Natural killer cell treated with Interleukin-12 subunit alpha and Interleukin-12 subunit beta and Interleukin-15 and Interleukin-18, amount 100 ng/mL, for 72 hours (primary cell): ENCODE results near the gene LRP2BP. TPM values are rescaled to one million over a fixed set of nuclear protein-coding genes. Genes with fewer than 3 reads are reported as not detected.

ENCODE experiments used
- ATAC-seq, 2 donors: fragments of 150-1000 bp; cut with Tn5 transposase in 1 of 2; sonication (Bioruptor Pico), chemical (Tn5 transposase) in 1 of 2; 2 replicates each; pipeline ENCODE4 v1.10.0; 2021
- DNase-seq: peaks from one replicate; pipeline ENCODE4 v3.0.0; 2022; ENCODE audit warnings: low spot score
- H3K27ac Mint-ChIP-seq, 2 donors: 1 replicate in 1 of 2; 2 replicates in 1 of 2; pipeline ENCODE4 v1.8.0; 2022; ENCODE audit warnings: mixed read lengths in 2 of 2, mild to moderate bottlenecking in 1 of 2, moderate library complexity in 1 of 2
- H3K27me3 Mint-ChIP-seq, 2 donors: 1 replicate in 1 of 2; 2 replicates in 1 of 2; pipeline ENCODE4 v1.8.0; 2022; ENCODE audit warnings: mixed read lengths in 2 of 2
- H3K36me3 Mint-ChIP-seq: one replicate; pipeline ENCODE4 v1.8.0; 2022; ENCODE audit warnings: mixed read lengths
- H3K4me1 Mint-ChIP-seq, 2 donors: 1 replicate in 1 of 2; 2 replicates in 1 of 2; pipeline ENCODE4 v1.8.0; 2022; ENCODE audit warnings: low read depth in 2 of 2, mixed read lengths in 2 of 2, mild to moderate bottlenecking in 1 of 2
- H3K4me3 Mint-ChIP-seq: one replicate; pipeline ENCODE4 v1.8.0; 2022; ENCODE audit warnings: mixed read lengths
- H3K9me3 Mint-ChIP-seq: 2 replicates; pipeline ENCODE4 v1.8.0; 2022; ENCODE audit warnings: mixed read lengths
- total RNA-seq, 2 donors: library from RNA; stranded (reverse); gene quantifications; one replicate each; pipeline ENCODE4 v1.2.3, GENCODE V29; 2022

LRP2BP gene
- total RNA-seq, 2 donors from 2014 or later, result 0.45 to 1.2 TPM

DNA sequence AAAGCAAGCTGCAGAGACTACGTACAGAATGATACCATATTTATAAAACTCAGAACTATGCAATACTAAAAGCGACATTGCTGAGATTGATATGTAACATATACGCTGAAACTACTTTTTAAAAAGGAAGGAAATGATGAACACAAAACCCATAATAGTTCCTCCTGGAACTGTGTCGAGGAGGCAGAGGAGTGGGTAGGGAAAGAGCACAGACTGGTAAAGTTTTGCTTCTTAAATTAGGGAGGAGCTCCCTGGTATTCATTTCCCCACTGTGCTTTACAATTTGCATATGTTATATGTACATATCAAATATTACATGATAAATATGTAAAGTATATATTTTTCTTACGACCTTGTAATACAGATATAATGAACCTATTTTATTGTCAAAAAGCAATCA is 16.1 kb upstream of the LRP2BP start:
- H3K4me1 Mint-ChIP-seq, result no peaks in the 10 kb centered on the region
- ATAC-seq (no peak), DNase-seq (no peak)
- H3K36me3 Mint-ChIP-seq, result peaks cover 6% of the 10 kb centered on the region
- H3K9me3 Mint-ChIP-seq, result no peaks in the 10 kb centered on the region
- H3K4me3 Mint-ChIP-seq, result no peak overlapping the region
- no peaks in the 10 kb centered on the region for H3K27me3 Mint-ChIP-seq
- H3K27ac Mint-ChIP-seq, result no peak overlapping the region

DNA sequence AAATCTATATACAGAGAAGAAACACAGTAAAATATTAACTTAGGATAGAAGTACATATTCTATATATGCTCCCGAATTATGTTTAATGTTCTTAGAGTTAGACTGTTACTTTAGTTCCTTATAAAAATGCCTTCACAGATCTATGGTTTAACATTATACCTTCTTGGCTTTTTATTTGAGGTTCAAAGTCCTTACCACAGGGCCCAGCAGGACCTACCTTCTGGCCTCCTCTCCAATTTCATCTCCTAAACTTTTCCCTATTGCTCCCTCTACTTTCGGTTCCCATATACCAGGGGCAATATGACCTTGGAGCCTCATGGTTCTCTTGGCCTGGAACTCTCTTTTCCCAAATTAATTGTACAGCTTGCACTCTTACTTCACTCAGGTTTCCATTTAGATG is 12.7 kb upstream of the LRP2BP start:
- Mint-ChIP-seq H3K27ac (no peak overlapping the region), H3K36me3 (peaks cover 10% of the 10 kb centered on the region), H3K9me3 (no peaks in the 10 kb centered on the region), H3K27me3 (no peaks in the 10 kb centered on the region), H3K4me1 (no peaks in the 10 kb centered on the region), H3K4me3 (no peak overlapping the region)
- no peak for DNase-seq
- no peak for ATAC-seq

DNA sequence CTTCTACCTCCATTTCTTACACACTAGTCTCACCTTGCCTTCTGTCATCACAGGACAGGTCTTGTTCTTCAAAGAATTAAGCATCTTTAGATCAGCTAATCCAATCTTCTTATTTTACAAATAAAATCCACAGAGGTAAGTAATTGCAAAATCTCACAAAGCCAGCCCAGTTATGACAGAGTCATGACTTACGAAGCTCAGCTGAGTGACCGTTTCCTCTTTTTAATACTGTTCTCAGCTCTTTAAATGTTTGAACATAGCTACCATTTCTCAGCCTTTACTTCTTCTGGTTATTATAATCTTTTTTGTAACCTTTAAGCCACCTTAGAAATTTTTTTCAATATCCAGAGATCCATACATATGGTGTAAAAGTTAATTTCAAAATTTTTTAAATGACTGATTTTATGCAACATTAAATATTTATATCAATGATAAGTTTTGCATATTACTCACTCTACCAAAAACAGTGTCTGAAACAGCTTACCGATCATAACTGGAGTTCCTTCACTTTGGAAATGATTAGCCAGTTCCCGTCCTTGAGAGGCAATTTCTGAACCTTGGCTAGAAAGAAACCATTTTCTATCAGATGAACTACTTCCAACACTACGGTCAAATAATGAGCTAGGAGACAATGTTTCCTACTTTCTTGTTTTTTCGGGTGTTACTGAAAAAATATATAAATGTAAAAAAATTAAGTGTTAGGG is 9.7 kb upstream of the LRP2BP start:
- Mint-ChIP-seq H3K4me3 (no peak overlapping the region), H3K36me3 (peaks cover 17% of the 10 kb centered on the region), H3K27me3 (no peaks in the 10 kb centered on the region), H3K4me1 (no peaks in the 10 kb centered on the region), H3K27ac (peak overlapping the region in 1 of 2 donors; percentile 60), H3K9me3 (no peaks in the 10 kb centered on the region)
- DNase-seq (no peak), ATAC-seq (peak in 1 of 2 donors; percentile 49)

DNA sequence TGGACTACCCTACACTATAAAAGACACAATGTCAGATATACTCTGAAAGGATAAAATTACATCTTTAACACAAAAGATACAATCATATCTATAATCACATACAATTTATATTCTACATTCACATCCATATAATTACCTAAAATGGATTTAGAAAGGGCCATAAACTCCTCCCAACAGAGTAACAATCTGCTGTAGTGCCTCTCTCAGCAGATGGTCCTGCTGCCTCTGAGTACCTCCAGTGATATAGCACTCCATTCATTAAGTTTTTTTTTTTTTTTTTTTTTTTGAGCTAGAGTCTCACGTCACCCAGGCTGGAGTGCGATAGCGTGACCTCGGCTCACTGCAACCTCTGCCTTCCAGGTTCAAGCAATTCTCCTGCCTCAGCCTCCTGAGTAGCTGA is 8.3 kb upstream of the LRP2BP start:
- peaks cover 16% of the 10 kb centered on the region for H3K36me3 Mint-ChIP-seq
- ATAC-seq (no peak), DNase-seq (no peak)
- no peak overlapping the region for H3K27ac Mint-ChIP-seq
- no peak overlapping the region for H3K4me3 Mint-ChIP-seq
- peaks cover 0 to 5% of the 10 kb centered on the region in 2 donors for H3K4me1 Mint-ChIP-seq
- H3K27me3 Mint-ChIP-seq, result no peaks in the 10 kb centered on the region
- H3K9me3 Mint-ChIP-seq, result no peaks in the 10 kb centered on the region

DNA sequence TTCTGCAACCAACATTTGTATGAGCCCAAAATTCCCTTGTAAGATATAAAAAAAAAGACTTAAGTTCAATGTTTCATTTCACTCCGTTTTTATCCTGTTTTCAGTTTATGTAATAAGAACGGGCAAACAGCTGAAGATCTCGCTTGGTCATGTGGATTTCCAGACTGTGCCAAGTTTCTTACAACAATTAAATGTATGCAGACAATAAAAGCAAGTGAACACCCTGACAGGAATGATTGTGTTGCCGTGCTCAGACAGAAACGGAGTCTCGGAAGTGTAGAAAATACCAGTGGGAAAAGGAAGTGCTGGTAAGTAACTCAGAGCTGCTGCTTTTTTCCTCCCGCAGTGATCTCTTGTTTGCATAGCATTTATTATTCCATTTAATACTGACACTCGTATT is 3.7 kb upstream of the LRP2BP start:
- H3K4me3 Mint-ChIP-seq, result no peak overlapping the region
- H3K9me3 Mint-ChIP-seq, result no peaks in the 10 kb centered on the region
- H3K27me3 Mint-ChIP-seq, result no peaks in the 10 kb centered on the region
- H3K4me1 Mint-ChIP-seq, result peaks cover 15 to 17% of the 10 kb centered on the region in 2 donors
- H3K27ac Mint-ChIP-seq, result peak overlapping the region in 1 of 2 donors; percentile 21
- H3K36me3 Mint-ChIP-seq, result peaks cover 13% of the 10 kb centered on the region
- no peak for DNase-seq
- no peak for ATAC-seq

DNA sequence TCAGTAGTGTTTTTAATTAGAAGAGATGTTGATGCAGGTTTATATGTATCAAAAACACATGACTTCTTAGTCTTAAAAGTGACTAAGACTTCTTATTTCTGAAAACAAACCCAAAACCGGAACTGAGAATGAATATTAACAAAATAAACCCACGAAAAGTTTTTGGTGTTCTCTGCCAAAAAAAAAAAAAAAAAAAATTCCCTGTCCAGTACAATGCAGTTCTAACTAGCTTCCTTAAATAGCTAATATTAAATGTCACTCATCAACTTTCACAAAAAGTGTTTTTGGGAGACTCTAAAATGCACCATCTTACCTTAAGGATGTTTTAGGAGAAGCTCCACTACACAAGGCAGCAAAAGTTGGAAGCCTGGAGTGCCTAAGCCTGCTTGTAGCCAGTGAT is 2.9 kb upstream of the LRP2BP start:
- peak overlapping the region in 1 of 2 donors; percentile 21 for H3K27ac Mint-ChIP-seq
- no peak overlapping the region for H3K4me3 Mint-ChIP-seq
- H3K9me3 Mint-ChIP-seq, result no peaks in the 10 kb centered on the region
- H3K27me3 Mint-ChIP-seq, result no peaks in the 10 kb centered on the region
- H3K36me3 Mint-ChIP-seq, result peaks cover 13% of the 10 kb centered on the region
- DNase-seq (no peak), ATAC-seq (no peak)
- peaks cover 18 to 20% of the 10 kb centered on the region in 2 donors for H3K4me1 Mint-ChIP-seq

DNA sequence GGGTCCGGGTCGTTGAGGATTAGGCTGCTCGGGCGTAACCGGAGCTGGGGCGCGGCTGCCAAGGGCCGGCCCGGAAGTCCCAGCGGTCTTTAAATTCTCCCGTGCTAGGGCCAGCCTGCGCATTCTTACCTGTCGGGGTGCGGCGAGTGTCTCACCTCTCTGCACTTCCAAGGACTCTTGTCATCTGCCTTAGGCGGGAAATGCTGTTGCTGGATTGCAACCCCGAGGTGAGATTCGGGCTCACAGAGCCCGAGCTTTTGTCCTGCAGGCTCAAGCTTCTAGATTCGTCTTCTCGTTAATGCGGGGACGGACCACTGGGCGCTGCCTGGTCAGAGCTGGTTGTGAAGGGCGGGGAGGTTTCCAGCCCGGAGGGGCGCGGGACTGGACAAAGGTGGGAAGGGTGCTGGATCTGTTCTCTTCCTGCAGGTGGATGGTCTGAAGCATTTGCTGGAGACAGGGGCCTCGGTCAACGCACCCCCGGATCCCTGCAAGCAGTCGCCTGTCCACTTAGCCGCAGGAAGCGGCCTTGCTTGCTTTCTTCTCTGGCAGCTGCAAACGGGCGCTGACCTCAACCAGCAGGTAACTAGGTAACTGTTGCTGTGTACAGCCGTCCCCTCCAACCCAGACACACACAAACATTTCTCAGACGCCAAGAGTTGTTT is 1.1 kb upstream of the LRP2BP start, which contains the start of gene ANKRD37:
ANKRD37 (plus strand) TSS at position 118 of the 662 bp plus-strand sequence; CDS start at position 201, 83 bp downstream.
- Mint-ChIP-seq H3K4me1 (peaks cover 18 to 20% of the 10 kb centered on the region in 2 donors), H3K36me3 (peaks cover 13% of the 10 kb centered on the region), H3K4me3 (peak within 1 kb of the TSS; percentile 93), H3K27ac (peak within 1 kb of the TSS; percentile 86 to 97), H3K27me3 (no peaks in the 10 kb centered on the region), H3K9me3 (no peaks in the 10 kb centered on the region)
- ATAC-seq, result no peak
- DNase-seq, result no peak

DNA sequence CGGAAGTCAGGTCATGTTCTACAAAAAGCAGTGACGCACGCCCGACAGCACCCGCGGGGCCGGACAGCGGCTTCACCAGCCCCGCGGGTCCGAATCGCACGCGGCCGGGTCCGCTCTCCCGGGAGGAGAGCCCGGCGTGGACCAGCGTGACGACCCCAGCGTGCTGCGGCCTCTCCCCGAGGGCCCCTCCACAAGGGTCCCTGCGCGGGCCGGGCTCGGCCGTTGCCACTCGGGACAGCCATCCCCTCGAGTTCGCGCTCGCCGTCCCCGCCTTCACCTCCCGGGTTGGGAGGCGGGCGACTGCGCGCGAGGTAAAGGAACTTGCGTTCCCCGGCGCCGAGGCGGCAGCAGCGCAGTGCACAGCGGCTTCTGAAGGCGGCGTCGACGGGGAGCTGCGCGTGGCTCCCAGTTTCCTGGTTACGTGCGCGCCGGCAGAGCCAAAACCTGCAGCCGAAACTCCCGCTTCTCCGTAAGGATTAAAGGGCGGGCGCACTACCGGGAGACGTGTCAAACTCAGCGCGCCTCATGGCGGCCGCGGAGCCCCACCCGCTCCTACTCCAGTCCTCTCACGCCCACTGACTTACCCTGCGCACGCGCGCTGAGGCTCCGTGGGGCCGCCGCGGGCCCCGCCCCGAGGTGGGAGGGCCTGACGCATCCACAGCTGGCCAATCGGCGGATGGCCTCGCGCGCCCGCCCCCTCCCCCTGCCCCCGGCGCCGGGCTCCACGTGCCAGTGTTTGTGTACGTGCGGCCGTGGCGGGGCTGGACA is 416 bp upstream of the LRP2BP start:
- H3K36me3 Mint-ChIP-seq, result peaks cover 10% of the 10 kb centered on the region
- peak overlapping the region; percentile 86 to 97 for H3K27ac Mint-ChIP-seq
- peak overlapping the region; percentile 93 for H3K4me3 Mint-ChIP-seq
- no peaks in the 10 kb centered on the region for H3K27me3 Mint-ChIP-seq
- peak; percentile 96 to 97 for ATAC-seq
- peaks cover 18 to 20% of the 10 kb centered on the region in 2 donors for H3K4me1 Mint-ChIP-seq
- DNase-seq, result peak; percentile 98
- H3K9me3 Mint-ChIP-seq, result no peaks in the 10 kb centered on the region

DNA sequence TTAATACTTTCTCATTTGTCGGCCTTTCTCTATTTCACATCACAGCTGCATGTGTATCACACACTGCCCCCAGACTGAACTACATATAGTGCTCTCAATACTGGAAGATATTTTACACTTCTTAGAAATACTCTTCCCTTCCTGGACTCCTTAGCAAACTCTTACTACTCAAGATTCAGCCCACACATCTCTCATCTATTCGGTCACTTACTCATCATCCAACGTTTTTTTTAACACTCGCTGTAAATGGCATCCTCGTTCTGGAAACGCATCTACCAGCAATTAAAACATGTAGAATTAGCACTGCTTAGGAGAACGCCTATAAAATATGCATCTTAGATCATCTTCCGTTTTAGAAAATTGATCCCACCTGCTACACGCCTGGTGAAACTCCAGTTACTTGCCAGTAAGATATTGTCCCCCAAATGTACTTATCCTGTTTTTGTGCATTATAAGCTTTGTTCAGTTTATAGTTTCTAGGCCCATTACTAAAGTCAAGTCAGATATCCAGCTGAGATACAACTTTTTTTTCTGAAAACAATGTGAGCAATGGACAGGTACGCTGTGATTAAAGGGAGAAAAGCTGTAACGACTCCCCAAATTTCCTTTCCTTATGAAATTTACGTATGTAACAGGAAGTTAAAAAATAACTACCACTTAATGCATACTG is 1.0 kb downstream of the LRP2BP start:
- DNase-seq (no peak), ATAC-seq (peak in 1 of 2 donors; percentile 45)
- peak overlapping the region; percentile 86 to 97 for H3K27ac Mint-ChIP-seq
- no peaks in the 10 kb centered on the region for H3K27me3 Mint-ChIP-seq
- H3K4me1 Mint-ChIP-seq, result peaks cover 18 to 20% of the 10 kb centered on the region in 2 donors
- no peaks in the 10 kb centered on the region for H3K9me3 Mint-ChIP-seq
- peaks cover 6% of the 10 kb centered on the region for H3K36me3 Mint-ChIP-seq
- peak overlapping the region; percentile 93 for H3K4me3 Mint-ChIP-seq

DNA sequence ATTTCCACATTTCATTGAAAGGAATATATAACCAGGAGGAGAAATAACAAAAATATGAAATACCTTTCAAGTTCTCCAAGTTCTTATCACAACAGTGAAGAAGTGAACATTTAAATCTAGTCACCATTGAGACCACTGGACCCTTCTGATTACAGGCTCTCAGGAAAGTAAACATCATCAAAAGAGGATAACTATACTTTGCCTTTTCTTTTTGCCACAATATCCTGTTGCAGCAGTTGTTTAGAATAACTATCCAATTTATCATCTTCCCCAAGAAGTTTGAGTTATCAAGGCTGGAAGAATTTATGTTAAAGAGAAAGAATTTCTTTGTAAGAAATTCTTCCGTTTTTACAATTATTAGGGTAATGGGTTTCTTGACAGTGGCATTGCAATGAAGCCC is 3.6 kb downstream of the LRP2BP start:
- H3K27ac Mint-ChIP-seq, result peak overlapping the region in 1 of 2 donors; percentile 45
- no peaks in the 10 kb centered on the region for H3K36me3 Mint-ChIP-seq
- H3K4me3 Mint-ChIP-seq, result no peak overlapping the region
- DNase-seq, result no peak
- no peaks in the 10 kb centered on the region for H3K9me3 Mint-ChIP-seq
- H3K27me3 Mint-ChIP-seq, result peaks cover 0 to 3% of the 10 kb centered on the region in 2 donors
- ATAC-seq, result no peak
- H3K4me1 Mint-ChIP-seq, result peaks cover 10 to 15% of the 10 kb centered on the region in 2 donors

DNA sequence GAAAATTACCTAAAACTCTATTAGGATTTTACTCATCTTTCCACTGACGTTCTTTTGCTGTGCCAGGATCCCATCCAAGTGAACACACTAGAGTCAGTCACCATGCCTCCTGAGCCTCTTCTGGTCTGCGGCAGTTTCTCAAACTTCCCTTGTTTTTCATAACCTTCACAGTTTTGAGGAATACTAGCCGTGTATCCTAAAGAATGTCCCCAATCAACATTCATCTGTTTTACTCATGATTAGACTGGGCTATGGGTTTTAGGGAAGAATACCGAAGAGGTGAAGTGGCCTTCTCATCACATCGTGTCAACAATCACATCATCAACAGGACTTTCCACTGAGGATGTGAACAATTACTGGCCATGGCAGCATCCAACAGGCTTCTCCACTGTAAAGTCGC is 4.8 kb downstream of the LRP2BP start:
- H3K36me3 Mint-ChIP-seq, result no peaks in the 10 kb centered on the region
- peaks cover 3% of the 10 kb centered on the region in 2 donors for H3K27me3 Mint-ChIP-seq
- ATAC-seq, result no peak
- DNase-seq, result no peak
- H3K4me3 Mint-ChIP-seq, result no peak overlapping the region
- no peaks in the 10 kb centered on the region for H3K9me3 Mint-ChIP-seq
- peak overlapping the region in 1 of 2 donors; percentile 45 for H3K27ac Mint-ChIP-seq
- H3K4me1 Mint-ChIP-seq, result peaks cover 10 to 14% of the 10 kb centered on the region in 2 donors

DNA sequence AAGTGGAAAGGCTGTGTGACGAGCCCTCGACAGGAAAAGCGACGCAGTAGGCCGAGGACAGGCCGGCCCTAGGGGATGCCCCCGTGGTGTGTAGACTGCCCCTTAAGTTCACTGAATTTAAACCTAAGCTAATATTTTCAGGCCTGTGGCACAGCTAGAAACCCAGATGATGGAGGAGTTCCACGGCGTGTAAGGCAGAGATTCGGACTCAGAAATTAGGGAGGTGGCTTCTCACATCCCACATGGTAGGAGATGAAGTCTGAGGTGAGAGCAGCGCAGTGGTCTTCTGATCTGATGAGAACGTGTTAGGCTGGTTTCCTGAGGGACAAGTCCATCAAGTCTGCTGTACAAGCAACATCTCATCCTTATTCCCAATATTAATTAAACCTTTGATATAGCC is 7.8 kb downstream of the LRP2BP start:
- Mint-ChIP-seq H3K36me3 (no peaks in the 10 kb centered on the region), H3K4me3 (no peak overlapping the region), H3K27ac (no peak overlapping the region), H3K4me1 (peaks cover 6 to 11% of the 10 kb centered on the region in 2 donors), H3K9me3 (no peaks in the 10 kb centered on the region), H3K27me3 (peaks cover 14 to 20% of the 10 kb centered on the region in 2 donors)
- ATAC-seq, result no peak
- DNase-seq, result no peak

DNA sequence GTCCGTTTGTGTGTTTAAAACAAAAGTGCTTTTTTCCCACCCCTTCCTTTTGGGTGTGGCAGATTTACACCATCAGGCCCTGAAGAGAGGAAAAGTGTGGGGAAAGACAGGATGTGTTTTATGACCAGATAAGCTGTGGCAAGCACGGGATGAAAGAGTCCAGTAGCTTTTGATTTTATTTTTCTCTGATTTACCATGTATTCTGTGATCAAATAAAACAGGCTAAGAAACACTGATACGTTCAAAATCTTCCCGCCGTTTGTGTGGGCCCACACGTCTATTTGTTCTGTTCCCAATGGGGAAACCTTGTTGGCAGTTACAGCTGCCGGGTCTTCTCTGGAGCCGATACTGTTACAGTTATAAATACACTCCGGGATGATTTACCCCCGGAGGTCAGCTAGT is 10.8 kb downstream of the LRP2BP start:
- no peak for ATAC-seq
- H3K4me3 Mint-ChIP-seq, result no peak overlapping the region
- no peak overlapping the region for H3K27ac Mint-ChIP-seq
- DNase-seq, result no peak
- peaks cover 17 to 20% of the 10 kb centered on the region in 2 donors for H3K27me3 Mint-ChIP-seq
- H3K36me3 Mint-ChIP-seq, result no peaks in the 10 kb centered on the region
- peaks cover 3% of the 10 kb centered on the region for H3K9me3 Mint-ChIP-seq
- peaks cover 6 to 11% of the 10 kb centered on the region in 2 donors for H3K4me1 Mint-ChIP-seq
